ENCODE results near the gene TBXA2R. TPM values are rescaled to one million over a fixed set of nuclear protein-coding genes. Genes with fewer than 3 reads are reported as not detected.

TBXA2R gene
- 0.79 to 1.5 TPM (median 1.3 TPM) in 5 replicates for total RNA-seq (2022; extraction: Qiagen RNA extraction)

DNA sequence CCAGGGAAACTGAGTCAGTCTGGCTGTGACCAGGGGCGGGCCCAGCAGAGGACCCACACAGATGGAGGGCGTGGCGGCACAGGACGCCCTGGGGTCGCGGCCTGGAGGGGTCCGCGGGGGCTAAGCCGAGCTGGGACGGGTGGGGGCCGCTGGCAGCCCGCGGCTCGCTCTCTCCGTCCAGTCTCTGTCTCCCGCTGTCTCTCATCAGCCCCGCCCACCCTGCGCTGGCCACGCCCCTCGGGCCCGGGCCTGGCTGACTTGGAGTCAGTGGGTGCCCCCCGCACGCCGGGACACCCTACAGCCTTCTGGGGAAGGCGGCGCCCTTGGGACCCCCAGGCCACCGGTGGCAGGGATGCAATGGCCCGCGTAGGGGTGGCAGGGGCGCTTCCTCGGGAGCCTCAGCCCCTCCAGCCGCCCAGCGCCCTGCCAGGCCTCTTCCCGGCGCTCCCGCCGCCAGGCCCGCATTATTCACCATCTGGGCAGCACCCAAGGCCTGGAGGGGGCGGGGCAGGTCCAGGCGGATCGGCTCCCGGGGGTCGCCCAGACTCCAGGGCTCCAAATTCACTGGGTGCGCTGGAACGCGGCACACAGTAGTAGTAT, at the start of gene TBXA2R:
TBXA2R (minus strand) TSS at position 186 of the 600 bp plus-strand sequence. CDS start 6,241 bp downstream, outside the sequence.

DNA sequence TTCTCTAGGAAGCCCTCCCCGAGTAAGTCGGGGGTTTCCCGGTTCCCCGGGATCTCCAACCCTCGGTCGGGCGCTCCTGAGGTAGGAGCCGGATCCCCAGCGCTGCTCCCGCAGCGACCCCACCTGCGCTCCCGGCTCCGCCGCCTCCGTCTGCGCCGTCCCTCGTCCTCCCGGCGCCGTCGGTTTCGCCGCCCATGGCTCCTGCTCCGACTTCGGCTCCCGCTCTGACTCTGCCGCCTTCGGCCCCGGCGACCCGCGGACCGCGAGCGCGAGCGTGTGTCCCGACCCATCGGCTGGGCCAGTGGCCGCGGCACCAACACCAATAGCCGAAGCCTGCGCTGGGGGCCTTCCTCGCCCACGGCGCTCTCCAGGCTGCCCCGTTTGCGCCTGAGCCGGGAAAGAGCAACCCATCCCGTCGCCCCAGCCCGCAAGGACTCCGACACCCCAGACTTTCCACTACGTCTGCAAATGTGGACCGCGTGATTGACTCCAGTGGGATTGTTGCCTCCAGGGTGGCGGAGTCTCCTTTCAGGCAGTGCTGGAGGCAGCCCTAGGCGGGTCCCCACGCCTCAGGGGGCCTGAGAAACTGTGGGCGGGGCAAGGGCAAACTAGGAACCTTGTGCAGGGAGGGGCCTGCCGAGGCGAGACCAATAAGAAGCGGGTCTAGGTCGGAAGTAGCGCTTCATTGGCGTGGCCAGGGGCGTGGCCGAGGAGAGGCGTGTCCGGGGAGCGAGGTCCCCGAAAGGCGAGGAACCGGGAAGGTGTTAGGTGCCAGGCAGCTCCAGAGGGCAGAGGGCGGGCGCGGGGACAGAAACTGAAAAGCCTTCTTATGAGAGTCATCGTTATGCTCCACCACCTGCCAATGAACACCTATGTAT, 20.0 kb upstream of the TBXA2R start, which contains the start of gene CACTIN:
CACTIN (minus strand) TSS at position 318 of the 878 bp plus-strand sequence; CDS start at position 290, 28 bp downstream.

DNA sequence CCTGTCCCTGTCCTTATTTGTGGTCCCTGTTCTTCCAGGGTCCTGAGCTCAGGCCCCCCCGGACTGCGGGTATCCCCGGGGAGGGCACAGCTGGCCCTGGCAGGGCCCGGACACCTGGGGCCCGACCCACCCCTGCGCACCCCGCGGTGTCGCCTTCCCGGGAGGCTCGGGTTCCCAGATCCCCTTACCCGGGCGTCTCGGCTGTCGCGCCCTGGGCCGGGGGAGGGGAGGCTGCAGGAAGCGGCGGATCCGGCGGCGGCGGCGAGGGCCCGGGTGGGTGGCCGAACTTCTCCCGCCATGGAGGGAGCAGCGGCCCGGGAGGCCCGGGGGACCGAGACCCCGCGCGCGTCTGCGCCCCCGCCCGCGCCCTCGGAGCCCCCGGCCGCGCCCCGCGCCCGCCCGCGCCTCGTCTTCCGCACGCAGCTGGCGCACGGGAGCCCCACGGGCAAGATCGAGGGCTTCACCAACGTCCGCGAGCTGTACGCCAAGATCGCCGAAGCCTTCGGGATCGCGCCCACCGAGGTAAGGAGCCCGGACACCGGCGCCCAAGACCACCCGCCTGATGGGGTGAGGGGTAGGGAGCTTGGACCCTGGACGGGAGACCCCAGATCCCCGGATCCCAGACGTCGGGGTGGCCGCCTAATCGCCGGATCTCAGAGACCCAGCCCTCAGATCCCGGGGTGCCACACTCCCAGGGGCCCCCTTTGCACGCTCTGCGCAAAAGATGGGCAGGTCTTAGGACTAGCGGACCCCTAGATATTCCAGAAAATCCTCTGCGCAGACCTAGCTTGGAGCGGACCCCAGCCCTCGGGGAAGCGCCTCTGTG, 21.2 kb downstream of the TBXA2R start, which contains the start of gene GIPC3:
GIPC3 (plus strand) TSS at position 178 of the 826 bp plus-strand sequence; CDS start at position 298, 120 bp downstream.

DNA sequence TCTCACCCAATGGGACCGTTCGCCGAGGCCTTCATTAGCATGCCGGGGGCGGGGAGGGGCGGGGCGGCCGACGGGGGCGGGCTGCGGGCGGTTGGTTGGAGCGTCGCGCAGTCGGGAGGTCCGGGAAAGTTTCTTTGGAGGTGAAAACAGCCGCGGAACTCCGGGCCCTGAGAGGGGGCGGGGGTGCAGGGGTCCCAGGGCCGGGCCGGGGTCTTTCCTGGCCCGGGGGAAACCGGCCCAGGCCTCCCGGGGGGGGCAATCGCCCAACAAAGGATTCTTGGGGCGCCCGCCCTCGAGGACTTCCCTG, 33.9 kb downstream of the TBXA2R start, which contains the start of gene HMG20B:
HMG20B (plus strand) TSS at position 90 of the 307 bp plus-strand sequence. CDS start 366 bp downstream, outside the sequence.

DNA sequence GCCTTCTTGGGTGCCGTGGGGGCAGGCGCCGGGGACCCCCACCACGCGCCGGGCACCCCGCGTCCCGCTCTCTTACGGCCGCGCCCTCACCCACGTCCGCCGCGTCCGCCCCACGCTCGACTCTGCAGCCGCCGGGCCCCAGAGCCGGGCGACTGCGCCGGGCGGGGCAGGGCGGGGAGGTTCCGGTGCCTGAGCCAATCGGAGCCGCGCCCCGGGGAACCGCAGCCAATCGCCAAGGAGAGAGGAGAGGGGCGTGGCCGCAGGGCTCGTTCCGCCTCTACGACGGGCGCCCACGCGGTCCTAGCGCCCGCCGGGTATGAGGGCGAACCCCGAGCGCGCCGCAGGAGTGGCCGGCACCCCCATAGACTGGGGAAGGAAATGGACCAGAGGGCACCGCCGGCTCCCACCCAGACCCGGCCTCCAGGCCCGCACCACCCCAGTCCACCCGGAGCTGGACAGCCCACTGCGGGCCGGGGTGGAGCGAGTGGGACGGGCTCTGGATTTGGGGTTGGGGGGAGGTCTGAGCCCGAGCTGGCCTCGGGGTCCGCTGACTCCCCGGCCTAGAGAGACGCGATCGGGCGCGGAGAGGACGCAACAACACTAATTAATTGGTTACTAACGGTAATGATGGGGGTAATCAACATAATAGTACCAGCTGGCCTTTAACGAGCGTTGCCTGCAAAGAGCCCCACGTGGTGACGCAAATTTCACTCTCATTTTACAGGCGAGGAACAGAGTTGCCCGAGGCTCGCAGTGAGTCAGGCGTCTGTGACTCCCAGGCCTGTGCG, 49.0 kb downstream of the TBXA2R start, which contains the start of gene MFSD12:
MFSD12 (minus strand) TSS at position 126 of the 788 bp plus-strand sequence. CDS start 183 bp downstream, outside the sequence.

Other genes starting within 250 kb of the TBXA2R start
- gene NFIC, start 240.3 kb downstream of the TBXA2R start, total RNA-seq (2022; extraction: Qiagen RNA extraction) = 36.1 to 51.1 TPM (median 44.7 TPM) in 5 replicates
- gene SMIM24, start 126.3 kb downstream of the TBXA2R start, total RNA-seq (2022; extraction: Qiagen RNA extraction) = 0.26 to 1.0 TPM (median 0.50 TPM) in 5 replicates
- gene SMIM44, start 123.4 kb downstream of the TBXA2R start, total RNA-seq (2022; extraction: Qiagen RNA extraction) = not detected in 5 replicates
- 10.9 to 21.1 TPM (median 17.4 TPM) in 5 replicates for gene DOHH, start 106.2 kb downstream of the TBXA2R start, total RNA-seq (2022; extraction: Qiagen RNA extraction)
- 22.2 to 38.0 TPM (median 33.7 TPM) in 5 replicates for gene FZR1, start 100.6 kb downstream of the TBXA2R start, total RNA-seq (2022; extraction: Qiagen RNA extraction)
- not detected in 5 replicates for gene TEKTIP1, start 67.7 kb downstream of the TBXA2R start, total RNA-seq (2022; extraction: Qiagen RNA extraction)
- gene MFSD12, start 49.3 kb downstream of the TBXA2R start, total RNA-seq (2022; extraction: Qiagen RNA extraction) = 105 to 153 TPM (median 148 TPM) in 5 replicates
- 40.2 to 70.6 TPM (median 61.9 TPM) in 5 replicates for gene HMG20B, start 33.9 kb downstream of the TBXA2R start, total RNA-seq (2022; extraction: Qiagen RNA extraction)
- 0.17 to 0.26 TPM (median 0.23 TPM) in 5 replicates for gene GIPC3, start 21.4 kb downstream of the TBXA2R start, total RNA-seq (2022; extraction: Qiagen RNA extraction)
- 12.1 to 19.2 TPM (median 18.9 TPM) in 5 replicates for gene CACTIN, start 19.9 kb upstream of the TBXA2R start, total RNA-seq (2022; extraction: Qiagen RNA extraction)
- 7.6 to 12.8 TPM (median 11.8 TPM) in 5 replicates for gene PIP5K1C, start 93.6 kb upstream of the TBXA2R start, total RNA-seq (2022; extraction: Qiagen RNA extraction)
- gene TJP3, start 101.5 kb upstream of the TBXA2R start, total RNA-seq (2022; extraction: Qiagen RNA extraction) = 0.54 to 1.1 TPM (median 0.65 TPM) in 5 replicates
- 7.2 to 13.1 TPM (median 10.9 TPM) in 5 replicates for gene APBA3, start 154.8 kb upstream of the TBXA2R start, total RNA-seq (2022; extraction: Qiagen RNA extraction)
- gene MRPL54, start 155.8 kb upstream of the TBXA2R start, total RNA-seq (2022; extraction: Qiagen RNA extraction) = 64.2 to 71.8 TPM (median 65.5 TPM) in 5 replicates
- gene RAX2, start 165.4 kb upstream of the TBXA2R start, total RNA-seq (2022; extraction: Qiagen RNA extraction) = not detected in 5 replicates
- gene MATK, start 179.5 kb upstream of the TBXA2R start, total RNA-seq (2022; extraction: Qiagen RNA extraction) = 0.98 to 1.7 TPM (median 1.4 TPM) in 5 replicates